Measurements from ENCODE around the gene ROR1.

Gene ROR1

GRCh38 chr1:63828322-63829044, 54.7 kb downstream of the ROR1 start:
- peaks cover 9% of the 10 kb centered on the region for H3K27me3 Mint-ChIP-seq (ENCODE audit: low read depth)
- DNase-seq (ENCODE audit: low spot score), result no peak
- H3K4me3 Mint-ChIP-seq, result no peak overlapping the region
- H3K36me3 Mint-ChIP-seq (ENCODE audit: low read depth), result no peaks in the 10 kb centered on the region
- H3K4me1 Mint-ChIP-seq (ENCODE audit: low read depth), result no peaks in the 10 kb centered on the region
- H3K9me3 Mint-ChIP-seq, result no peaks in the 10 kb centered on the region
- H3K27ac Mint-ChIP-seq, result no peak overlapping the region

GRCh38 chr1:63829349-63830327, 55.8 kb downstream of the ROR1 start:
- no peaks in the 10 kb centered on the region for H3K9me3 Mint-ChIP-seq
- no peaks in the 10 kb centered on the region for H3K4me1 Mint-ChIP-seq (ENCODE audit: low read depth)
- no peaks in the 10 kb centered on the region for H3K36me3 Mint-ChIP-seq (ENCODE audit: low read depth)
- H3K4me3 Mint-ChIP-seq, result no peak overlapping the region
- H3K27me3 Mint-ChIP-seq (ENCODE audit: low read depth), result peaks cover 9% of the 10 kb centered on the region
- no peak overlapping the region for H3K27ac Mint-ChIP-seq
- DNase-seq (ENCODE audit: low spot score), result no peak

- H3K9me3 Mint-ChIP-seq, result no peaks in the 10 kb centered on the region
- no peak overlapping the region for H3K4me3 Mint-ChIP-seq
- H3K27me3 Mint-ChIP-seq (ENCODE audit: low read depth), result peaks cover 7% of the 10 kb centered on the region
- no peaks in the 10 kb centered on the region for H3K4me1 Mint-ChIP-seq (ENCODE audit: low read depth)
- H3K27ac Mint-ChIP-seq, result no peak overlapping the region
- H3K36me3 Mint-ChIP-seq (ENCODE audit: low read depth), result no peaks in the 10 kb centered on the region
- DNase-seq (ENCODE audit: low spot score), result no peak
Observed at GRCh38 chr1:63831409-63831808, 57.6 kb downstream of the ROR1 start.

GRCh38 chr1:63833363-63834119, 59.7 kb downstream of the ROR1 start:
- no peak for DNase-seq (ENCODE audit: low spot score)
- Mint-ChIP-seq H3K36me3 (ENCODE audit: low read depth) (no peaks in the 10 kb centered on the region), H3K27ac (no peak overlapping the region), H3K9me3 (no peaks in the 10 kb centered on the region), H3K4me3 (no peak overlapping the region), H3K27me3 (ENCODE audit: low read depth) (peaks cover 2% of the 10 kb centered on the region), H3K4me1 (ENCODE audit: low read depth) (no peaks in the 10 kb centered on the region)

GRCh38 chr1:63835128-63835527, 61.3 kb downstream of the ROR1 start:
- H3K9me3 Mint-ChIP-seq, result no peaks in the 10 kb centered on the region
- no peak for DNase-seq (ENCODE audit: low spot score)
- no peaks in the 10 kb centered on the region for H3K36me3 Mint-ChIP-seq (ENCODE audit: low read depth)
- H3K4me1 Mint-ChIP-seq (ENCODE audit: low read depth), result no peaks in the 10 kb centered on the region
- no peak overlapping the region for H3K4me3 Mint-ChIP-seq
- no peak overlapping the region for H3K27ac Mint-ChIP-seq
- no peaks in the 10 kb centered on the region for H3K27me3 Mint-ChIP-seq (ENCODE audit: low read depth)

- H3K4me3 Mint-ChIP-seq, result no peak overlapping the region
- DNase-seq (ENCODE audit: low spot score), result no peak
- H3K36me3 Mint-ChIP-seq (ENCODE audit: low read depth), result no peaks in the 10 kb centered on the region
- no peak overlapping the region for H3K27ac Mint-ChIP-seq
- no peaks in the 10 kb centered on the region for H3K9me3 Mint-ChIP-seq
- H3K4me1 Mint-ChIP-seq (ENCODE audit: low read depth), result no peaks in the 10 kb centered on the region
- no peaks in the 10 kb centered on the region for H3K27me3 Mint-ChIP-seq (ENCODE audit: low read depth)
Observed at GRCh38 chr1:63836374-63836773, 62.6 kb downstream of the ROR1 start.

- Mint-ChIP-seq H3K4me1 (ENCODE audit: low read depth) (no peaks in the 10 kb centered on the region), H3K36me3 (ENCODE audit: low read depth) (no peaks in the 10 kb centered on the region), H3K4me3 (no peak overlapping the region), H3K9me3 (no peaks in the 10 kb centered on the region), H3K27me3 (ENCODE audit: low read depth) (peaks cover 2% of the 10 kb centered on the region), H3K27ac (no peak overlapping the region)
- DNase-seq (ENCODE audit: low spot score), result no peak
Observed at GRCh38 chr1:63836830-63837229, 63.0 kb downstream of the ROR1 start.

- H3K27ac Mint-ChIP-seq, result no peak overlapping the region
- peaks cover 8% of the 10 kb centered on the region for H3K27me3 Mint-ChIP-seq (ENCODE audit: low read depth)
- DNase-seq (ENCODE audit: low spot score), result no peak
- H3K36me3 Mint-ChIP-seq (ENCODE audit: low read depth), result no peaks in the 10 kb centered on the region
- no peak overlapping the region for H3K4me3 Mint-ChIP-seq
- no peaks in the 10 kb centered on the region for H3K9me3 Mint-ChIP-seq
- H3K4me1 Mint-ChIP-seq (ENCODE audit: low read depth), result no peaks in the 10 kb centered on the region
Observed at GRCh38 chr1:63843010-63843409, 69.2 kb downstream of the ROR1 start.

- no peaks in the 10 kb centered on the region for H3K9me3 Mint-ChIP-seq
- no peaks in the 10 kb centered on the region for H3K4me1 Mint-ChIP-seq (ENCODE audit: low read depth)
- no peak for DNase-seq (ENCODE audit: low spot score)
- peaks cover 8% of the 10 kb centered on the region for H3K27me3 Mint-ChIP-seq (ENCODE audit: low read depth)
- no peak overlapping the region for H3K4me3 Mint-ChIP-seq
- H3K27ac Mint-ChIP-seq, result no peak overlapping the region
- H3K36me3 Mint-ChIP-seq (ENCODE audit: low read depth), result no peaks in the 10 kb centered on the region
Observed at GRCh38 chr1:63843884-63844283, 70.1 kb downstream of the ROR1 start.

- no peaks in the 10 kb centered on the region for H3K4me1 Mint-ChIP-seq (ENCODE audit: low read depth)
- H3K27me3 Mint-ChIP-seq (ENCODE audit: low read depth), result peaks cover 10% of the 10 kb centered on the region
- H3K9me3 Mint-ChIP-seq, result no peaks in the 10 kb centered on the region
- H3K36me3 Mint-ChIP-seq (ENCODE audit: low read depth), result no peaks in the 10 kb centered on the region
- no peak overlapping the region for H3K4me3 Mint-ChIP-seq
- no peak for DNase-seq (ENCODE audit: low spot score)
- H3K27ac Mint-ChIP-seq, result no peak overlapping the region
Observed at GRCh38 chr1:63845346-63845745, 71.5 kb downstream of the ROR1 start.

- no peak for DNase-seq (ENCODE audit: low spot score)
- no peak overlapping the region for H3K27ac Mint-ChIP-seq
- no peaks in the 10 kb centered on the region for H3K36me3 Mint-ChIP-seq (ENCODE audit: low read depth)
- no peaks in the 10 kb centered on the region for H3K4me1 Mint-ChIP-seq (ENCODE audit: low read depth)
- no peaks in the 10 kb centered on the region for H3K9me3 Mint-ChIP-seq
- H3K4me3 Mint-ChIP-seq, result no peak overlapping the region
- H3K27me3 Mint-ChIP-seq (ENCODE audit: low read depth), result peaks cover 7% of the 10 kb centered on the region
Observed at GRCh38 chr1:63847308-63847910, 73.6 kb downstream of the ROR1 start.

- Mint-ChIP-seq H3K9me3 (no peaks in the 10 kb centered on the region), H3K36me3 (ENCODE audit: low read depth) (no peaks in the 10 kb centered on the region), H3K4me3 (no peak overlapping the region), H3K4me1 (ENCODE audit: low read depth) (no peaks in the 10 kb centered on the region), H3K27ac (no peak overlapping the region), H3K27me3 (ENCODE audit: low read depth) (peaks cover 7% of the 10 kb centered on the region)
- DNase-seq (ENCODE audit: low spot score), result no peak
Observed at GRCh38 chr1:63848733-63849132, 74.9 kb downstream of the ROR1 start.

- no peaks in the 10 kb centered on the region for H3K36me3 Mint-ChIP-seq (ENCODE audit: low read depth)
- no peak overlapping the region for H3K4me3 Mint-ChIP-seq
- H3K4me1 Mint-ChIP-seq (ENCODE audit: low read depth), result no peaks in the 10 kb centered on the region
- H3K27ac Mint-ChIP-seq, result no peak overlapping the region
- no peak for DNase-seq (ENCODE audit: low spot score)
- H3K27me3 Mint-ChIP-seq (ENCODE audit: low read depth), result peaks cover 7% of the 10 kb centered on the region
- H3K9me3 Mint-ChIP-seq, result no peaks in the 10 kb centered on the region
Observed at GRCh38 chr1:63849149-63849548, 75.3 kb downstream of the ROR1 start.

All from T-helper 2 cell treated with Interferon-gamma antibody and Interleukin-4, amounts not matched to agents 5 μg/mL and 100 μg/mL, for 36 hours (primary cell).